Panc1 (cell line): ENCODE results near the gene AFDN. TPM values are rescaled to one million over a fixed set of nuclear protein-coding genes. Genes with fewer than 3 reads are reported as not detected.

Experiments used
- ATAC-seq: fragments of 200-7000 bp; cut with Tn5 transposase; 2 replicates; pipeline ENCODE4 v1.9.1; 2020; ENCODE audit warnings: mild to moderate bottlenecking, moderate library complexity
- BruUV-seq: library from RNA; stranded (reverse); fragments of 400-500 nt; replicated peaks from 2 replicates; lab custom pipeline; 2021; lab: Mats Ljungman, UMichigan
- CTCF ChIA-PET: fragments of 300-600 bp; sonication (Branson Sonifier 250); formaldehyde crosslinking; loops from one replicate; lab custom pipeline; 2022; ENCODE audit warnings: antibody characterized with exemption; lab: Charles Lee
- POLR2A ChIA-PET: fragments of 300-600 bp; sonication (Branson Sonifier 250); formaldehyde crosslinking; loops from one replicate; lab custom pipeline; 2022; ENCODE audit warnings: antibody characterized with exemption; lab: Charles Lee
- DNase-seq: peaks from one replicate; pipeline ENCODE4 v3.0.0-alpha.2; 2010; ENCODE audit warnings: low read depth, low spot score
- H3K27ac ChIP-seq: 2 replicates; pipeline ENCODE4 v1.5.1; 2011; ENCODE audit warnings: mild to moderate bottlenecking, low read length, inconsistent platforms
- H3K27me3 ChIP-seq: fragments of 200-500 bp; sonication (Bioruptor generic); 2 replicates; pipeline ENCODE4 v1.6.0; 2014; ENCODE audit warnings: low read length, inconsistent platforms; ENCODE audit not compliant: control insufficient read depth, insufficient read depth
- H3K36me3 ChIP-seq: fragments of 200-500 bp; sonication (Bioruptor generic); 2 replicates; pipeline ENCODE4 v1.5.1; 2014; ENCODE audit warnings: inconsistent platforms, mild to moderate bottlenecking, low read length, moderate library complexity; ENCODE audit not compliant: control insufficient read depth, insufficient read depth
- H3K4me1 ChIP-seq: 2 replicates; pipeline ENCODE4 v1.5.1; 2011; ENCODE audit warnings: inconsistent platforms, mild to moderate bottlenecking, low read length, moderate library complexity; ENCODE audit not compliant: control insufficient read depth, insufficient read depth
- H3K4me3 ChIP-seq, 2 experiments: 2 replicates each; pipeline ENCODE4 v1.5.1; 2011 to 2012; ENCODE audit warnings: low read depth in 2 of 2, low read length in 2 of 2, mild to moderate bottlenecking in 2 of 2, inconsistent platforms in 1 of 2, moderate library complexity in 1 of 2
- H3K9me3 ChIP-seq: fragments of 200-500 bp; sonication (Bioruptor generic); 2 replicates; pipeline ENCODE4 v1.5.1; 2014; ENCODE audit warnings: low read depth, mild to moderate bottlenecking, inconsistent platforms, low read length, moderate library complexity; ENCODE audit not compliant: control insufficient read depth, insufficient read depth
- POLR2AphosphoS5 ChIP-seq: IDR thresholded peaks from 2 replicates; pipeline ENCODE4 v1.6.1; 2012; ENCODE audit warnings: mild to moderate bottlenecking, low read depth, low read length, moderate library complexity
- SIN3A ChIP-seq: IDR thresholded peaks from 2 replicates; pipeline ENCODE4 v1.6.1; 2012; ENCODE audit warnings: low read depth, mild to moderate bottlenecking, low read length, moderate library complexity, borderline replicate concordance; ENCODE audit not compliant: insufficient read depth
- TCF7L2 ChIP-seq: IDR thresholded peaks from 2 replicates; pipeline ENCODE4 v1.6.1; 2011; ENCODE audit warnings: mild to moderate bottlenecking, low read depth, low read length, inconsistent platforms
- in situ Hi-C: cut with HindIII; loops from 2 replicates; pipeline ENCODE4 v1.10.0; 2016; ENCODE audit warnings: low sequenced_read_pairs, low pct_unique_long_range_greater_than_20kb
- intact Hi-C: fragments of 100-400 bp; cut with micrococcal nuclease; formaldehyde crosslinking; loops from one replicate; pipeline ENCODE4 v1.10.0; 2022; ENCODE audit not compliant: unreplicated experiment
- total RNA-seq: library from RNA; stranded (reverse); gene quantifications from one replicate; pipeline ENCODE4 v1.2.1, GENCODE V29; 2021; ENCODE audit not compliant: unreplicated experiment
- TF ChIP-seq, protein P1 (sequence below), 2 experiments: IDR thresholded peaks; 2 replicates each; pipeline ENCODE4 v1.6.1; 2011 to 2012; ENCODE audit warnings: low read depth in 2 of 2, control low read depth in 1 of 2, low read length in 1 of 2, mild to moderate bottlenecking in 1 of 2, moderate library complexity in 1 of 2; ENCODE audit not compliant: insufficient read depth in 1 of 2
- TF ChIP-seq, protein P2 (sequence below): fragments of 450-650 bp; IDR thresholded peaks from 2 replicates; pipeline ENCODE4 v1.5.1; 2017; ENCODE audit warnings: mild to moderate bottlenecking

The AFDN gene
- total RNA-seq, 1 experiment from 2014 or later: 143 TPM

DNA sequence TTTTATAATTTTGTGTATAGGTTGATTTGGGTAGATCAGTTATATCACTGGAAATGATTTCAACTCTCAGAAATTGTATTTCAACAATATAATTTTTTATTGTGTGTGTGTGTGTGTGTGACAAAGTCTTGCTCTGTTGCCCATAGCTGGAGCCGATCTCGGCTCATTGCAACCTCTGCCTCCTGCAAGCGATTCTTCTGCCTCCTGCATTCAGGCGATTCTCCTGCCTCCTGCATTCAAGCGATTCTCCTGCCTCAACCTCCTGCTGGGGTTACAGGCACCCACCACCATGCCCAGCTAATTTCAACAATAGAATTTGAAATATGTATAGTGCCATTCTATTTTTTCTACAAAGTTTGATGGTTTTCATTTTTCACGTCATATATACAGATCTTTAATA, 24.1 kb downstream of the AFDN start:
- ATAC-seq (no peak), DNase-seq (no peak)
- Histone ChIP-seq H3K4me3 (no peak overlapping the region), H3K9me3 (peaks cover 4% of the 10 kb centered on the region; the same call in 1 of the 2 replicates), H3K4me1 (peaks cover 80% of the 10 kb centered on the region), H3K36me3 (no peaks in the 10 kb centered on the region; the same call in 1 of the 2 replicates), H3K27ac (peak overlapping the region; percentile 75), H3K27me3 (no peaks in the 10 kb centered on the region)
- BruUV-seq: no TSS peak
- TF ChIP-seq, protein P1, sequence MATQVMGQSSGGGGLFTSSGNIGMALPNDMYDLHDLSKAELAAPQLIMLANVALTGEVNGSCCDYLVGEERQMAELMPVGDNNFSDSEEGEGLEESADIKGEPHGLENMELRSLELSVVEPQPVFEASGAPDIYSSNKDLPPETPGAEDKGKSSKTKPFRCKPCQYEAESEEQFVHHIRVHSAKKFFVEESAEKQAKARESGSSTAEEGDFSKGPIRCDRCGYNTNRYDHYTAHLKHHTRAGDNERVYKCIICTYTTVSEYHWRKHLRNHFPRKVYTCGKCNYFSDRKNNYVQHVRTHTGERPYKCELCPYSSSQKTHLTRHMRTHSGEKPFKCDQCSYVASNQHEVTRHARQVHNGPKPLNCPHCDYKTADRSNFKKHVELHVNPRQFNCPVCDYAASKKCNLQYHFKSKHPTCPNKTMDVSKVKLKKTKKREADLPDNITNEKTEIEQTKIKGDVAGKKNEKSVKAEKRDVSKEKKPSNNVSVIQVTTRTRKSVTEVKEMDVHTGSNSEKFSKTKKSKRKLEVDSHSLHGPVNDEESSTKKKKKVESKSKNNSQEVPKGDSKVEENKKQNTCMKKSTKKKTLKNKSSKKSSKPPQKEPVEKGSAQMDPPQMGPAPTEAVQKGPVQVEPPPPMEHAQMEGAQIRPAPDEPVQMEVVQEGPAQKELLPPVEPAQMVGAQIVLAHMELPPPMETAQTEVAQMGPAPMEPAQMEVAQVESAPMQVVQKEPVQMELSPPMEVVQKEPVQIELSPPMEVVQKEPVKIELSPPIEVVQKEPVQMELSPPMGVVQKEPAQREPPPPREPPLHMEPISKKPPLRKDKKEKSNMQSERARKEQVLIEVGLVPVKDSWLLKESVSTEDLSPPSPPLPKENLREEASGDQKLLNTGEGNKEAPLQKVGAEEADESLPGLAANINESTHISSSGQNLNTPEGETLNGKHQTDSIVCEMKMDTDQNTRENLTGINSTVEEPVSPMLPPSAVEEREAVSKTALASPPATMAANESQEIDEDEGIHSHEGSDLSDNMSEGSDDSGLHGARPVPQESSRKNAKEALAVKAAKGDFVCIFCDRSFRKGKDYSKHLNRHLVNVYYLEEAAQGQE (IDR thresholded peaks at IDR 0.05; ENCODE audit: insufficient read depth in 1 of 2, low read depth in 2 of 2, low read length in 1 of 2): no peak
- TF ChIP-seq, protein P2, sequence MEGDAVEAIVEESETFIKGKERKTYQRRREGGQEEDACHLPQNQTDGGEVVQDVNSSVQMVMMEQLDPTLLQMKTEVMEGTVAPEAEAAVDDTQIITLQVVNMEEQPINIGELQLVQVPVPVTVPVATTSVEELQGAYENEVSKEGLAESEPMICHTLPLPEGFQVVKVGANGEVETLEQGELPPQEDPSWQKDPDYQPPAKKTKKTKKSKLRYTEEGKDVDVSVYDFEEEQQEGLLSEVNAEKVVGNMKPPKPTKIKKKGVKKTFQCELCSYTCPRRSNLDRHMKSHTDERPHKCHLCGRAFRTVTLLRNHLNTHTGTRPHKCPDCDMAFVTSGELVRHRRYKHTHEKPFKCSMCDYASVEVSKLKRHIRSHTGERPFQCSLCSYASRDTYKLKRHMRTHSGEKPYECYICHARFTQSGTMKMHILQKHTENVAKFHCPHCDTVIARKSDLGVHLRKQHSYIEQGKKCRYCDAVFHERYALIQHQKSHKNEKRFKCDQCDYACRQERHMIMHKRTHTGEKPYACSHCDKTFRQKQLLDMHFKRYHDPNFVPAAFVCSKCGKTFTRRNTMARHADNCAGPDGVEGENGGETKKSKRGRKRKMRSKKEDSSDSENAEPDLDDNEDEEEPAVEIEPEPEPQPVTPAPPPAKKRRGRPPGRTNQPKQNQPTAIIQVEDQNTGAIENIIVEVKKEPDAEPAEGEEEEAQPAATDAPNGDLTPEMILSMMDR: no peak
- TF ChIP-seq POLR2AphosphoS5 (no peak), TCF7L2 (no peak), SIN3A (no peak)
- in situ Hi-C loops: no loop called here
- ChIA-PET CTCF (no interaction called here), POLR2A (no interaction called here)
- intact Hi-C loops: no loop called here

DNA sequence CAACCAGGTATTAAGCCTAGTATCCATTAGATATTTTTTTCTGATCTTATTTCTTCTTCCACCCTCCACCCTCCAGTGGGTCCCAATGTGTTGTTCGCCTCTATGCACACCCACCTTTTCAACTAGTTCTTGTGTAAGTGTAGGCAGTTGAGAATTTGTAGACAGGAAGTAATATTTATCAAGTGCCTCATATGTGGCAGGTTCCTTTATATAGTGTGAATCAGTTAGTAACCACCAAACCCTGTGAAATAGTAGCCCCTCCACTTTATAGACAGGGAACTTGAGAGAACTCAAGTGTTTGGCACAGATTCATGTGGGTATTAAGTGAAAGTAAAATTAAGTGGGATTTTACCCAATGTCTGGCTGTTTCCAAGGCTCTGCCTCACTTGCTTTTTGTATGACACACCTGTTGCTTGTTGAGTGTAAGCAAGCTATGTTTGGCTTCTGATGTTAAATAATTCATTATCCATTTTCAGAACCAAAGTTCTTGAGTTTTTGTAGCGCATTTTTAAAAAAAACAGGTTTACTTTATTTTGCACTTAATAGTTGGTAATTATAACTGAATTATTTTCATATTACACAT, 24.8 kb downstream of the AFDN start:
- TF ChIP-seq SIN3A (no peak), POLR2AphosphoS5 (no peak), TCF7L2 (no peak)
- TF ChIP-seq, protein P1 (IDR thresholded peaks at IDR 0.05; ENCODE audit: insufficient read depth in 1 of 2, low read depth in 2 of 2, low read length in 1 of 2): no peak
- TF ChIP-seq, protein P2: no peak
- in situ Hi-C loops (no loop called here), intact Hi-C loops (no loop called here)
- Histone ChIP-seq H3K27ac (peak overlapping the region; percentile 58), H3K9me3 (peaks cover 4% of the 10 kb centered on the region; the same call in 1 of the 2 replicates), H3K4me3 (no peak overlapping the region), H3K27me3 (no peaks in the 10 kb centered on the region), H3K4me1 (peaks cover 83% of the 10 kb centered on the region), H3K36me3 (no peaks in the 10 kb centered on the region; the same call in 1 of the 2 replicates)
- ChIA-PET POLR2A (no interaction called here), CTCF (no interaction called here)
- no peak for ATAC-seq
- no TSS peak for BruUV-seq
- no peak for DNase-seq
